GM18508 (cell line): ENCODE measurements around the gene KCNQ1OT1.

Source experiments
- ATAC-seq: cut with Tn5 transposase; IDR thresholded peaks from one replicate; pipeline ENCODE4 v1.9.1; 2021; ENCODE audit warnings: moderate number of reproducible peaks; ENCODE audit not compliant: insufficient read depth, unreplicated experiment

Gene KCNQ1OT1

DNA sequence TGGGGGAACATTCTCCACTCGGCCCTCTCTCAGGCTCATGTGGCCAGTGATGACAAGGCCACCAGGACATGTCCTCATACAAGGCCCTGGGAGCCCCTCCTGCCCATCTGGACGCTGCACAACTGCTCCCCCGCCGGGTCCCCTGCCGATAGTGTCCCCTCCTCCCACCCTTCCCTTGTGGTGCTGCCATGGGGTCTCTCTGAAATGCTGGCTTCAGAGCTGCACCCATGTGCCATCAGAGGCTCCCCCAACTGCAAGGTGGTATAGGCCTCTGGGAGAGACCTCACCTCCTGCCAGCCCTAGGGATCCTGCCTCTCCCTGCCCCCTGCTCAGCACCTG, 113.0 kb downstream of the KCNQ1OT1 start:
- ATAC-seq: no peak

DNA sequence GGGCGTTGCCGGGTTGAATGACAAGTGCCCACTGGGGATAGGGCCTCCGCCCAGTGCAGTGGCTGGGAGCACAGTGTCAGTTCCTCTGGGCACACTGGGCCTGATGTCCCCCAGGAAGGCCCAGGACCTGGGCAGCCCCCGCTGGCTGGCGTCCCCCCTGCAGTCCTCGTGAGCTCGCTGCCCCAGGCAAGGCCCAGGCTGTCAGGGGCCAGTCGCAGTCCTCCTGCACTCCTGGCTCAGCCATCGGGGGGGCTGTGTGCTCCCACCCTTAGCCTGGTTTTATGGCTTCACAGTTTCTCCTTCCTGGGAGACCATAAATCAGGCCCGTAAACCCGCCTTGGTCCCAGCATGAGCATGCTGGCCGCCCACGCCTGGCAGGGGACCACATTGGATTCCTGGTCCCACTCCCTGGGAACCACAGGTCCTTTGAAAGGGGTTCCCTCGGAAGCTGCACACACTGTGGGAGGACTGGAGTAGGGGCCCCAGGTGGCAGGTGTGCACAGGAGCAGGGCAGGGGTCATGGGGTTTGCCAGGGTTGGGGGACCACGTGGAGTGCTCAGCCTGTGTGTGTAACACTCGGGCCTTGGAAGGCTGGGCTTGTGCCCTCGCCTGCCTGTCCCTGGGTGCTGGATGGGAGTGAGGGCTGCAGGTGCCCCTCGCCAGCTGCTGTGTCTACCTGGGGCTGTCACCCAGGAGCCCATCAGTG, 113.6 kb downstream of the KCNQ1OT1 start:
- no peak for ATAC-seq

DNA sequence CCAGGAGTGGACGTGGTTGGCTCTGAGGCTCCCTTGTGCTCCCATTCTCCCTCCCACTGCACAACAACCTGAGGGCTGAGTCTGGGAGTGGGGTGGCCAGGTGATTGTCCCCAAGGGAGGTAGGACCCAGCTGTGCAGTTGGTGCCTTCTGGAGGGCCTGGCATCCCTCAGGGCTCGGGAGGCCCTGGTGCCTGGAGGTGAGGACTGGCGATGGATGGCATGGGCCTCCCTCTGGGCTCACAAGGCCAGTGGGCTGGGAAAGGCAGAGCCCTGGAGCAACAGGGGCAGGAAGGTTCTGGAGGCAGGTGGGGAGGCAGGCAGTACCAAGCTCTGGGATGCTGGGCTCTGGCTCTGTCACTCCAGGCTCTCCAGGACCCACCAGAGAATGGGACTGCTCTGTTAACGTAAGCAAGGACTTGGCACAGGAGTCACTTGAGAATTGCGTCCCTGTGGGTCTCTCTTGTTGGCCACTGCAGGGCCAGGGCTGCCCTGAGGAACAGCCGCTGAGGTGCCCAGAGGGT, 114.2 kb downstream of the KCNQ1OT1 start:
- no peak for ATAC-seq

DNA sequence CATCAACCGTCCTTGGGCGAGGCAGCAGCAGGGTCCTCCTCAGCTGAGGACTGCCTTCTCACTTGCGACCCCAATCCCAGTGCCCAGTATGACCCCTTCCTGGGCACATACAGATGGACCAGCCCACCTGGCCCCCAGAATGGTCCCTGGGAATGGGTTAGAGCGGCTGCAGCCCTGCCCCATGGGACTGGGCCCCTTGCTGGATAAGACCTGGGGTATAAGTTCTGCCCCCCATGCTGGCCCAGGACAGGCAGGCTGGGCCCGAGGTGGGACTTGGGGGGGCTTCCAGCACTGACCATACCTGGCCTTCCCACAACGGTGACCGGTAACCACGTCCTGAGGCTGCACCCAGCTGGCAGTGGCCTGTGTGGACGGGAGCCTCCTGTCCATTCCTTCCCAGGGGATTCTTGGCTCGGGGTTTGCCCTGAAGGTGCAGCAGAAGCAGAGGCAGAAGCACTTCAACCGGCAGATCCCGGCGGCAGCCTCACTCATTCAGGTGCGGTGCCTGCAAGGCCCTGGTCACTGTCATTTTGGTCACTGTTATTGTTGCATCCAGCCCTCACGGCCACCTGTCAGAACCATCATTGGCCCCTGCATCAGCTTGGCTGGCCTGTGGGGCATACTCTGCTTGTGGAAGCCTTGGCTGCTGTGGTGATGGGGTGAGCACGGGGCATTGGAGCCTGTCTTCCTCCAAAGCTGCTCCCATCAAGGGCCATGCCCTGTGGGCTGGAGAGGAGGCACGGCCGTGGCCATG, 114.8 kb downstream of the KCNQ1OT1 start:
- ATAC-seq: no peak

DNA sequence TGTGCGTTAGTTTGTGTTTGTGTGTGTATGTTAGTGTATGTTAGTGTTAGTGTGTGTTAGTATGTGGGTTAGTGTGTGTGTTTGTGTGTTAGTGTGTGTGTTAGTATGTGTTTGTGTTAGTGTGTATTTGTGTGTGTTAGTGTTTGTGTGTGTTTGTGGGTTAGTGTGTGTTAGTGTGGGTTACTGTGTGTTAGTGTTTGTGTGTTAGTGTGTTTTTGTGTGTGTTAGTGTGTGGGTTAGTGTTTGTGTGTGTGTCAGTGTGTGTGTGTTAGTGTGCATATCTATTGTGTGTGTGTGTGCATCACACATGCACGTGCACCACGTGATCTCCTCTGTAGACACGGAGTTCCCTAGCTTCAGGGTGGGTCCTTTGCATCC, 115.4 kb downstream of the KCNQ1OT1 start:
- no peak for ATAC-seq

DNA sequence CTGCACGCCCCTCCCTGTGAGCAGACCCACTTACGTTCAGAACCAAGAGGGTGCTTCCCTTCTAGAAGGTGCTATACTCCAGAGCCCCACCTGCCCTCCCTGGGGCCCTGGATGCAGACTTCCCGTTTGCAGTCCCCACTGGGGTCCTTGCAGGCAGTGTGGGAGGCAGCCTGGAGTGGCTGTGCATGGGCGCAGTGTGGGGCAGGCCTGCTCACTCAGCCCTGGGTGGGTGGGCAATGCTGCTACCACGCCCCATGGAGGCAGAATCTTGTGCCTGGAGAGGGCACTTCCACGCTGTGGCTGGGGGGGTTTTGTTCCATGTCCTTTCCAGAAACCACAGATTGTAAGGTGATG, 116.2 kb downstream of the KCNQ1OT1 start:
- no peak for ATAC-seq

DNA sequence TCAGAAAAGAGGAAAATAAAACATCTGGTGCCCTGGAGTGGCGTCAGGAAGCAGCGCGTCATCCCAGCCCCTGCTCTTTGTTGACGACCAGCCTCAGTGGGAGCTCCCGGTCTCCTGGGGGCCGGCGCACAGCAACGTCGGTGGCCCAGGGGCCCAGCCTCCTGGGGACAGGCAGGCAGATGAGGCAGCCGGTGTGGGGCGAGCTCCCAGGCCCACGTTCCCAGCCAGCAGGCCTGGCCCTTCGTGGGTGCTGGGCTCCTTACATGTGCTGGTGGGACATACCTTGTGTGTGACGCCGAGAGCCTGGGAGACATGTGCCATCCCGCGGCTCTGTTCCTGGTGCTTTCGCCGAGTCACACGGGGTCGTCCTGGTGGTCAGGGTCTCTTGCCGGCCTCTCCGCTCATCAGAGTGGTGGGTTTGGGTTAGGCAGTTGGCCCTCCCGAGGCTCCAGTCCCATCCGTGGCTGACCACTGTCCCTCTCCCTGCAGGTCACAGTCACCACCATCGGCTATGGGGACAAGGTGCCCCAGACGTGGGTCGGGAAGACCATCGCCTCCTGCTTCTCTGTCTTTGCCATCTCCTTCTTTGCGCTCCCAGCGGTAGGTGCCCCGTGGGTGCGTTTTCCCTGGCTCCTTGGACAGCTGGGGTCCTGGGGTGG, 116.7 kb downstream of the KCNQ1OT1 start:
- no peak for ATAC-seq

DNA sequence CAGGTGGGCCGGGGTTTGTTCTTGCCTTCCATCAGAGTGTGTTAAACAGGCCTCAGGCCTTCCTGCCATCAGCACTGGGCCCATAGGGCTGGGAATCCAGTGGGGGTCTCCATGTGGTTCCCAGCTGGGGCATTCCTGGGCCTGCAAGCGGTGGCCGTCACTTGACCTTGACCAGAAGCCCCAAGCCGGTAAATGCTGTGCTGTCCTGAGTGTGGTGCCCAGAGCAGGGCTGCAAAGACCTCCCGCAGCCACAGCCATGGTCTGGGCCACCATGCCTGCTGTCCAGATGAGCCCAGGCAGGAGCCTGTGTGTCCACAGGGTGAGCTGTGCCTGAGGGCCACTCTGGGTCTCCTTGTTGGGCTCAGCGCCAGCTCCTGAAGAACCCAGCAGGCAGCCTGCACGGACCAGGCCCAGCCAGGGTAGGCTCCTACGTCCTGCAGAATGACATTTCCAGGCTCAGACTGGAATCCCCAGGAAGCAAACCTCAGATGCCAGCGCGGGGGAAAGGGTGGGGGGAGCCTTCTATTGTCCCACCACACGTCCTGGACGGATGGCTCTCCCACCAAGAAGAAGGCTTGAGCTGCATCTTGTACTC, 117.3 kb downstream of the KCNQ1OT1 start:
- ATAC-seq: no peak

DNA sequence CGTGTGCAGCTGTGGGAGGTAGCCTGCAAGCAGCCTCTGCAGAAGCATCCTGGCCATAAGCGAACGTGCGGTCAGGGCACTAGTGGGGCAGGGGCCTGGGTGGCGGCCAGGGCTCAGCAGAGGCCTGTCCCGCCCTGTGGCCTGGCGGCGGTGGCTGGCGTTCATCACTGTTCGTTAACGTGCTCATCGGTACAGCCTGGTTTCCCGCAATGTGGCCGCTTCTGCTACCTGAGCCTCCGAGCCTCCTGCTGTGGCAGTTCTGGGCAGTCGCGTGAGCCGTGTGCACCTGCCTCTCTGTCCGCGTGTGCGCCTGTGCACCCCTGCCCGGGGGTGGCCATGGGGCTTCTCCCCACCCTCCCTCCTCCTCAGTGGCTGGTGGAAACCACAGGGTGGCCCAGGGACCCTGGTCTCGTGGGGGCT, 117.9 kb downstream of the KCNQ1OT1 start:
- ATAC-seq: no peak

DNA sequence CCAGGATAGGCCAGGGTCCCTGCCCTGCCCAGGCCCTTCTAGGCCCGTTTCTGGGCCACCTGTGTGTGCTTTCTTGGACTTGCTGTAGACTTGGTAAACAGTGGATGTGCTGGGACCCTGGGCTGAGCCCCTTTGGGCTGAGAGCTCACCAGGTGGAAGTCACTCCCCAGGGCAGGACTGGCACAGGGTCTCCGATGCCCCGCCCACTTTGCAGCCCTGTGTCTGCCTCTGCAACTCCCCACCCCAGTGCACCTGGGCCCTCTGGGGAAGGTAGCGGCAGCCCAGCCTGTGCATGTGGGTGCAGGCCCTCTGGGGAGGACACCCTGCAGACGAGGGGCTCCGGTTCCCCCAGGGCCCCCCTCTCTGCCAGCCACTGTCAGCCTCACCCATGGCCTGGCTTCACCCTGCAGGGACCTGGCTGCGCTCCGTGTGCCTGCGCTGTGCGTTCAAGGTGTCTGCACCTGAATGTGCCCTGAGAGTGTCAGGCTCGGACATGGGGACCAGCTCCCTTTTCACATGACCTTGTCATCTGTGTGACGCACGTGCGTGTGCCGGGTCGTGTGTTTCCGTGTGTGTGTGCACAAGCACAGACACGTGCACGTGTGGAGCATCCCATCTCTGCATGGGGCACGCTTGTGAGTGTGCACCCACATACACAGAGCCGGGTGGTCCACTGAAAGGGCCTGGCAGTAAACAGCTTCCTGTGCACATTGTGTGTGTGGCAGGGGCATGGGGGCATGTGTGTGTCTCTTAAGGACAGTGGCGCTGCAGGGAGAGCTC, 118.5 kb downstream of the KCNQ1OT1 start:
- no peak for ATAC-seq

DNA sequence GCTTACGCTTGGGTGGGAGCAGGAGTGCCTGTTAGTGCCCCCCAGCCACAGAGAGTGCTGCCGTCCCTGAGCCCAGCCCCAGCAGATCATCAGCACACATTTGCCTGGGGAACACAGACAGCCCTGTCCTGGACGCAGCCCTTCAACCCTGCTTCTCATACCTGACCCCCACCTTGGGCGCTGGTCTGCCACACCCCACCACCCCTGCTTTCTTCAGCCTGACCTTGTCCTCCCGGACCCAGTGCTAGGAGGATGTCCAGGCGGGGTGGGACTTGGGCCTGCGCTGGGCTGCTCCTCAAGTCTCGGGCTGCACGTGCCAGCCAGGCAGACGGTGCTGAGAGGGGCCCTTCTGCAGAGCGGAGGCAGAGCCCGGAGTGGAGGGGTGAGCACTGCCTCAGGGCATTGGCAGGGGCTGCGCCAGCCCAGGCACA, 119.2 kb downstream of the KCNQ1OT1 start:
- ATAC-seq: no peak

DNA sequence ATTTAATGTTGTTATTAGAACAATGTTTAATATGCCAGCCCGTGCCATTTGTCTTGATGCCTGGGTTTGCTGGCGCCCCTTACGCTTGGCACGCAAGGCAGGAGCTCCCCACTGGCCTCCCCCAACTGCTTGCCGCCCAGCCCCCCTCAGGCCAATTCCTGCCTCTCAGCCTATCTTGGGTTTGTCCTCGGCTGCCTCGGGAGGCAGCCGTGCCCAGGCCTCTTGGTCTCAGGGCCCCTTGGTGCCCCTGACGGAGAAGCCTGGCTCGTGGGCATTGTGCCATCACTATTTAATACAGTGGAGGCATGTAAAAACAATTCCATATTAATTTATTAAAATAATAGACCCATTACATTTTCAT, 119.8 kb downstream of the KCNQ1OT1 start:
- no peak for ATAC-seq

DNA sequence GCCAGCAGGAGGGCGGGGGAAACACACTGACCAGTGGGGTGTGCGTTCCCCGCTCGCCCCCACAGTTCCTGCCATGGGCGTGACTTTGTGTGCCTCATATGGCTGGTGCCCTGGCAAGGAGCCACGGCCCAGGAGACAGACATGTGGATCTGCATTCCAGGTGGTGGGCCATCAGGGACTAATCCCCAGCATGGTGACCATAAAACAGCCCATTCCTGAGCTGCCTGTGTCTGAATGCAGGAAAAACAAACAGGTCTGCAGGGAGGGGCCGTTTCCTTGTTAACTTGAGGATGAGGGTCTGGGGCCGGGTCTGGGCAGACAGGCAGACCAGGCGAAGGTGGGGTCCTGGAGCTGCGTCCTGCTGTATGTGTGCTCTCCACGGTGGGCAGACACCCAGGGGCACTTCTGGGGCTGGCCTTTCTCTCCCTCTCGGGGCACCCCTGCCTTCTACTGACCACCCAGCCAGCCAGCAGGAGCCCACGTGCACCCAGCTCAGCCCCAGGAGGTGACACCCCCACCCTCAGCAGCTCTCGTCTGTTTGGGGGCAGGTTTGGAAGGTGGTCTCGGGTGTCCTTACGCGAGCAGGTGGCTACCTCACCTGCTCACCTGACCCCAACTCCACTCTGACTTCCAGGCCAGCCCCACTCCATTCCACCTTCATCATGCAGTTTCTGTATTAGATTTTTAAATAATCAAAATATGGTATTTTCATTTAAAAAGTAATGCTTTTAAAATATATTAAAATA, 120.3 kb downstream of the KCNQ1OT1 start:
- no peak for ATAC-seq

DNA sequence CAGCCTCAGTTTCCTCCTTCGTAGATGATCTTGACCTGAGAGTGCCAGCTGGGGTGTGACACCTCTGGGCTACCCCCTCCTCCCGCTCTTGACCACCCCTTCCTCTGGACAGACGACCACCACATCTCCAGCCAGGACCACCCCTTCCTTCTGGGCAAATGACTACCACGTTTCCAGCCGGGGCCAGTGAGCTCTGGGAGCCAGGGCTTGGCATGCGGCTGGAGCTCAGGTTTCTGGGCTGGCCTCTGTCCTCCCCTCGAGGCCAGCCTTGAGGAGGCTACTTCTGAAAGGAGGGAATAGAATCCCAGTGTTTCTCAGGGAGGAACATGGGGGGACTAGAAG, 120.9 kb downstream of the KCNQ1OT1 start:
- no peak for ATAC-seq

DNA sequence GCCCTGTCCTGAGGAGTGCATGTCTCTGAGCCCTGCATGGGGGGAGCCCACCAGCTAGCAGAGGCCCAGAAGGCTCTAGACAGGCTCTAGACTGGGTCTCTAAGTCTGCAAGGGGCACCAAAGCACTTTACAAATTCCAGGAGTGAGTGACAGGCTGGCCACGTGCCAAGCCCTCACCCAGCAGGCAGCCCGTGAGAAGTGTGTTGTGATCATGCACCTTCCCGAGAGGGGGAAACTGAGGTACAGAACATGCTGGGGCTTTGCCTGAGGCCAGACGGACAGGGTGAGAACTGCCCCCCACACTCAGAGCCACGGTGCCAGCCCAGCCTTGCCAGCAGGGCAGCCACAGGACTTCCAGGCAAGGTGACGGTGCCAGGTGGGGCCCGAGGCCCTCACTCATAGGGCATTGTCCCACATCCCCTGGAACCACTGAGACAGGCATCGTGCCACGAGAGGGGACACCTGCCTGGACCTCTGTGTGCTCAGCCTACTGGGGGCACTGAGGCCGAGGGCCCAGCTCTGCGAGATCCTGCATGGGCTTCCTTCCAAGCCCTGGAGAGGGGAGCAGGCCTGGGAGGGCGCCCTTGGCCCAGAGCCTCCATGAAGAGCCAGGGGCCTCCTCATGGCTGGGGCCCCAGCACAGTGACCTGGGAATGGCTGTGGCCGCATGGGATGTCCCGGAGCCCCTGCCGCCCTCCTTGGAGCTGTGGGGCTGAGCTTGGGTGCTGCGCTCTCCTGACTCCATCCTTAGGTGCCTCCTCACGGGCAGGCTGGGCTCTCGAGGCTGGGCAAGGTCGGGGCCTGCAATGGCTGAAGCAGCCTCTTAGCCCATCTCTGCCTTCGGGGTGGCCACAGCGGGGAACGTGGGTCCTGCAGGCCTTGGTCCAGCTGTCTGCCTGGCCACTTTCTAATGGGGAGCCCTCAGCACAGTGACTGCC, 121.5 kb downstream of the KCNQ1OT1 start:
- ATAC-seq: no peak

DNA sequence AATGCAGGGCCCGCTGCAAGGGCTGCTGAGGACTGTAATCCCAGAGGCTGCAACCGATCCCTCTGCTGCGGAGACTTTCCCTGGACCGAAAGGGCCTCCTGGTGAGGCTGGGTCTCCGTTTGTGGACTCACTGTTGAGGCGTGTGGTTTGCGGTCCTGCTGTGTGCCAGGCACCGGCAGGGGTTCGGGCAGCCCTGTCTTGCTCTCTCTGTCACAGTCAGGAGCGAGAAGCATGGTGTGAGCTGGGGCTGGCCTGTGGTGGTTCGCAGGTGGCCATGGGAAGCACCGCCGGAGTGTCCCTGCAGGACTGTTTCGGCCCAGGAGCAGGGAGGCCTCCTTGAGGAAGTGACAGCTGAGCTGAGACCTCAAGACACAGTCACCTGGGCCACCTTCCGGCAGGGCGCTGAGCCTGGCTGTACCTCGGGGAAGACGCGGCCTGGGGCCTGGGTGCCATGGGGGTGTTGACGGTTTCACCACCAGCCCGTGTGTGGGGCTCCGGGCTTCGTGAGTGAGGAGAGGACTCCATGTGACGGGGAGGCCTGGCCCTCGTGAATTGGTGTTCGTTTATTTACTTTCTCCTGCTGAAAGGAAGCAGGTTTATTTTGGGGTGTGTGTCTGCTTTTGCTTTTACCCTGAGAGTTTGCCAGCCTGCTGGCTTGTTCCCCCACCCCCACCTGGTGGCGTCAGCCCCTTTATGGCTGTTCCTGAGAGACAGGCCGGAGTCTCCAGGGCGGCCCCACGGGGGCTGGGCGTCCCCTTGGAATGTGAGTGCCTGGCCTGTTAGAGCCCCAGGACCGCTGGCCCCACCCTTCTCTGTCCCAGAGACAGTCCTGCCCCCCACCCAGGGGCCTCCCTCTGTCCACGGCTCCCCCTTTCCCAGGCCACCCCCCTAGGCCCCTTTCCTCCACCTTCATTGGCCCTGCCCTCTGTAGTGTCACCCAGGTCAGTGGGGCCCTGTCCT, 122.5 kb downstream of the KCNQ1OT1 start:
- no peak for ATAC-seq

DNA sequence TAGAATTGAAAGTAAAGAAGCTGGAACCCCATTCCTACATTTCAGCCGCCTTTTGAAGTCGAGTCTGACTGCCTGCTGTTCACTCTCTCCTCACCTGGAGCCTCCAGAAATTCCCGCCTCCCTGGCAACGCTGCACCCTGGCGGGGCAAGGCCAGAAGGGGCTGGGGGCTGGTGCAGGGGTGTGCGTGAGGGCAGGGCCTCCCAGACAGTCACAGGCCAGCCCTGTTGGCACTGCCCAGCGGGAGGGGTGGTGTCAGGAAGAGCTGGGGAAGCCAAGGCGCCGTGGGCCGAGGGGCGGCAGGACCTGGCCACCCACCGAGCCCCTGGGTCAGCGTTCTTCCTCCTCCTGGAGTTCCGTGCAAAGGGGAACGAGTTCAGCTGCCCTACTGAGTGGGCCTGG, 123.2 kb downstream of the KCNQ1OT1 start:
- no peak for ATAC-seq

DNA sequence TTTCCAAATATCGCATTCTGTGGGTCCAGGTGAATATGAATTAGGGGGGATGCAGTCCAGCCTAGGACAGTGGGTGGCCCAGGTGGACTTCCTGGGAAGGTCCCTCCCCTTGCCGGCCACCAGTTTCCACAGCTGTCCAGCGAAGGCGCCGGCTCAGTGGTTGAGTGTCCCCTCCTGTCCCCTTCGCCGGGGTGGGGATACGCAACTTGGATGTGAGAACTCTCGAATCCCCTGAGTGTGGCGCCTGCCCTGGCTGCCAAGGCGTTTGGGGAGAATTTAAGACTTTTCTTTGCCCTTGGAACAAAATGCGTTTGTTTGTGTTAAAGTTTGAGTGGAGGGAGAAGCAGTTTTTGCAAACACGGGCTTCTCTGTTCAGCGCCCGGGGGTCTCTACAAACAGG, 123.7 kb downstream of the KCNQ1OT1 start:
- ATAC-seq: no peak
